Ascending aorta (tissue), 2 donors: ENCODE results near the gene NPR3. TPM values are rescaled to one million over a fixed set of nuclear protein-coding genes. Genes with fewer than 3 reads are reported as not detected.

Source experiments
- DNase-seq, 2 donors: peaks; one replicate each; pipeline ENCODE4 v3.0.0-alpha.2; 2019; ENCODE audit warnings: low spot score in 2 of 2
- H3K27ac ChIP-seq, 2 donors: fragments of 200-600 bp; sonication (generic); one replicate each; pipeline ENCODE4 v1.5.1; 2016 to 2017; ENCODE audit warnings: mild to moderate bottlenecking in 1 of 2
- H3K27me3 ChIP-seq: fragments of 200-600 bp; sonication (generic); one replicate; pipeline ENCODE4 v1.5.1; 2017
- H3K36me3 ChIP-seq, 2 donors: fragments of 200-600 bp; sonication (generic); one replicate each; pipeline ENCODE4 v1.5.1; 2016
- H3K4me1 ChIP-seq, 2 donors: fragments of 200-600 bp; sonication (generic); one replicate each; pipeline ENCODE4 v1.5.1; 2016 to 2017; ENCODE audit warnings: mild to moderate bottlenecking in 1 of 2
- H3K4me3 ChIP-seq, 2 donors: fragments of 200-600 bp; sonication (generic); one replicate each; pipeline ENCODE4 v1.5.1; 2016 to 2017; ENCODE audit warnings: mild to moderate bottlenecking in 1 of 2
- H3K9me3 ChIP-seq, 2 donors: fragments of 200-600 bp; sonication (generic); one replicate each; pipeline ENCODE4 v1.5.1; 2016
- CTCF ChIP-seq, 3 experiments: fragments of 200-600 bp in 2 of 3; fragments of 450-650 bp in 1 of 3; sonication (generic) in 2 of 3; IDR thresholded peaks; one replicate each; pipeline ENCODE4 v1.5.1; 2016 to 2019; ENCODE audit warnings: antibody characterized with exemption in 3 of 3, mild to moderate bottlenecking in 1 of 3, moderate library complexity in 1 of 3
- intact Hi-C: fragments of 100-400 bp; cut with DNase I; formaldehyde crosslinking; loops from one replicate; pipeline ENCODE4 v1.15.1; 2023
- total RNA-seq: library from RNA; depleted of rRNA; stranded (reverse); fragments of >200 nt; gene quantifications from one replicate; pipeline ENCODE4 v1.1.0, GENCODE V29; 2016

Gene NPR3
- total RNA-seq, 1 donor from 2014 or later, result 3.5 TPM

GRCh38 chr5:32828492-32828891, 117.4 kb downstream of the NPR3 start:
- intact Hi-C loops, result no loop called here
- no peak for TF ChIP-seq CTCF (IDR thresholded peaks at IDR 0.05)

GRCh38 chr5:32831624-32832023, 120.5 kb downstream of the NPR3 start:
- peaks cover 0 to 3% of the 10 kb centered on the region in 2 donors for H3K4me1 ChIP-seq
- no peak for DNase-seq
- peak overlapping the region in 1 of 2 donors; percentile 25 for H3K27ac ChIP-seq
- no peak overlapping the region for H3K4me3 ChIP-seq
- no peak for TF ChIP-seq CTCF (IDR thresholded peaks at IDR 0.05)
- intact Hi-C loops, result loop anchor here (10.0 kb wide), 1 partner anchor 463 kb away; no protein-coding TSS in a partner anchor
- H3K9me3 ChIP-seq, result no peaks in the 10 kb centered on the region
- no peaks in the 10 kb centered on the region for H3K36me3 ChIP-seq
- H3K27me3 ChIP-seq, result no peaks in the 10 kb centered on the region

More at GRCh38 chr5:32828492-32828891, 117.4 kb downstream of the NPR3 start:
- peaks cover 0 to 3% of the 10 kb centered on the region in 2 donors for H3K4me1 ChIP-seq
- no peak overlapping the region for H3K27ac ChIP-seq
- H3K36me3 ChIP-seq, result no peaks in the 10 kb centered on the region
- no peaks in the 10 kb centered on the region for H3K9me3 ChIP-seq
- no peak for DNase-seq
- no peak overlapping the region for H3K4me3 ChIP-seq
- no peaks in the 10 kb centered on the region for H3K27me3 ChIP-seq

- TF ChIP-seq CTCF (IDR thresholded peaks at IDR 0.05), result no peak
- peaks cover 2 to 7% of the 10 kb centered on the region in 2 donors for H3K4me1 ChIP-seq
- intact Hi-C loops, result loop anchor here (10.0 kb wide), 1 partner anchor 462 kb away; no protein-coding TSS in a partner anchor
- DNase-seq, result no peak
- H3K36me3 ChIP-seq, result no peaks in the 10 kb centered on the region
- no peaks in the 10 kb centered on the region for H3K9me3 ChIP-seq
- H3K27ac ChIP-seq, result no peak overlapping the region
- H3K27me3 ChIP-seq, result no peaks in the 10 kb centered on the region
- no peak overlapping the region for H3K4me3 ChIP-seq
These were observed 122.0 kb downstream of the NPR3 start for GRCh38 chr5:32833127-32833526.

- no peak for DNase-seq
- no peak for TF ChIP-seq CTCF (IDR thresholded peaks at IDR 0.05)
- H3K4me3 ChIP-seq, result no peak overlapping the region
- H3K27ac ChIP-seq, result no peak overlapping the region
- H3K36me3 ChIP-seq, result no peaks in the 10 kb centered on the region
- H3K27me3 ChIP-seq, result no peaks in the 10 kb centered on the region
- peaks cover 2 to 7% of the 10 kb centered on the region in 2 donors for H3K4me1 ChIP-seq
- H3K9me3 ChIP-seq, result no peaks in the 10 kb centered on the region
- intact Hi-C loops, result loop anchor here (10.0 kb wide), 1 partner anchor 461 kb away; no protein-coding TSS in a partner anchor
These were observed 122.5 kb downstream of the NPR3 start for GRCh38 chr5:32833663-32834062.

- DNase-seq, result no peak
- Histone ChIP-seq H3K4me3 (no peak overlapping the region), H3K36me3 (no peaks in the 10 kb centered on the region), H3K27me3 (no peaks in the 10 kb centered on the region), H3K4me1 (peaks cover 2 to 11% of the 10 kb centered on the region in 2 donors), H3K27ac (no peak overlapping the region), H3K9me3 (no peaks in the 10 kb centered on the region)
- no peak for TF ChIP-seq CTCF (IDR thresholded peaks at IDR 0.05)
- intact Hi-C loops, result loop anchor here (10.0 kb wide), 1 partner anchor 461 kb away; no protein-coding TSS in a partner anchor
These were observed 123.1 kb downstream of the NPR3 start for GRCh38 chr5:32834251-32834650.

GRCh38 chr5:32836176-32836575, 125.1 kb downstream of the NPR3 start:
- Histone ChIP-seq H3K4me3 (no peak overlapping the region), H3K27ac (no peak overlapping the region), H3K36me3 (no peaks in the 10 kb centered on the region), H3K9me3 (no peaks in the 10 kb centered on the region), H3K27me3 (no peaks in the 10 kb centered on the region), H3K4me1 (peaks cover 2 to 22% of the 10 kb centered on the region in 2 donors)
- no peak for TF ChIP-seq CTCF (IDR thresholded peaks at IDR 0.05)
- no peak for DNase-seq
- intact Hi-C loops, result loop anchor here (10.0 kb wide), 1 partner anchor 459 kb away; no protein-coding TSS in a partner anchor
